HG03342 (cell line): ENCODE data around the gene ECE1.
"Not testable (repeated sequence)": the region's sequence is repeated elsewhere in the genome, so short reads cannot be mapped to it uniquely, and the experiment has no call there.

Experiments
- ATAC-seq: cut with Tn5 transposase; IDR thresholded peaks from one replicate; pipeline ENCODE4 v1.9.1; 2021; ENCODE audit warnings: mild to moderate bottlenecking, moderate library complexity; ENCODE audit not compliant: unreplicated experiment

ECE1 gene

DNA sequence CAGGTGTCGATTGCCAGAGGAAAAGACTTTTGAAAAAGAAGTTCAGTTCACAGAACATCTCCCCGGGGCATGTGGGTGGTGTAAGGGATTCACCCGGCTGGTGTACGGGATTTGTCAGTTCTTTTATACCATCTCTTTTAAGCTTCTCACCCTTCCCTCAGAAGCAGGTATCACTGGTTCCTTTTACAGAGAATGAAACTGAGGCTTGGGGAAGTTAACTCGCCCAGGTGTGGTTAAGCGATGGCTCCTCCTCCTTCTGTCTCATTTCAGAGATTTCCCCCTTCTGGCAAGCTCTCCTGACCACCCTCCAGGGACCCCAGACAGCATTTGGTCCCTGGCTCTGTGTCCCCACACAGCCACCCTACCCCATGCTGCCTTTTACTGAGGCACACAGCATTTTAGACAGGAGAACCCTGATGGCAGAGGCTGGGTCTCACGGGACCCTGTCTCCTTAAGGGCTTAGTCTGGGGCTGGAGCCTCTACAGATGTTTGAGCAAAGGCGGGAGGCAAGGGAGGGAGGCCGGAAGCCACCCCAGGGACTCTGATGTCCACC, 2.8 kb upstream of the ECE1 start:
- peak; percentile 33 for ATAC-seq

DNA sequence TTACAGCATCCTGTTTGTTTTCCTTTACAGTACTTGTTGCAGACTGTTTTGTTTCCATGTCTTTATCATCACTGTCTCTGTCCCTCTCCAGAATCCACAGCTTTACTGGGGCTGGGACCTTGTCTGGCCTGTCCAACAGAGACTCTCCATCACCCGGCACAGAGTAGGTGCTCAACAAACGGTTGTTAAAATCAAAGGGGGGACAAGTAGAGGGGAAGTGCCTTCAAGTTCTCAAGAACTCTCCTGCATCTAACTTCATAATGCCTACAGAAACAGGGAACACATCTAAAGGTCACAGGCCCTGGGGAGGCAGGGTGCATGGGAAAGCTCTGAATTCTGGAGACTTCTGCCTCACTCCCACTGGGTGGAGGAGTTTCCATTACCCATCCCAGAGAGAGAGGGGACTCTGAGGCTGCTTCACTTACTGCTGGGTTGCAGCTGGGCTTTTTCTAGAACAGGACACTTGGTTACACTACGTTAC, 2.3 kb upstream of the ECE1 start:
- no peak for ATAC-seq

DNA sequence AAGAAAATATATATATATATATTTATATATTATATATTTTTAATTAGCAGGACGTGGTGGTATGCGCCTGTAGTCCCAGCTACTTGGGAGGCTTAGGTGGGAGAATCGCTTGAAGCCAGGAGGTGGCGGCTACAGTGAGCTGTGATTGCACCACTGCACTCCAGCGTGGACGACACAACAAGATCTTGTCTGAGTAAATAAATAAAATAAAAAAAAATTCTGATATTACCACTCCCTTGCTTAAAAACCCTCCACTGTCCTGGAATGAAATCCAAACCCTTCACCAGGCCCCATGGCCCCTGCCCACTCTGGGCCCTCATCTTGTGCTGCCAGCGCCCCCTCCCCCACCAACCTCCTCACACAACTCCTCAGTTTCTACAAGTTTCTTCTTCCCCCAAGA, 1.7 kb upstream of the ECE1 start:
- ATAC-seq: no peak

DNA sequence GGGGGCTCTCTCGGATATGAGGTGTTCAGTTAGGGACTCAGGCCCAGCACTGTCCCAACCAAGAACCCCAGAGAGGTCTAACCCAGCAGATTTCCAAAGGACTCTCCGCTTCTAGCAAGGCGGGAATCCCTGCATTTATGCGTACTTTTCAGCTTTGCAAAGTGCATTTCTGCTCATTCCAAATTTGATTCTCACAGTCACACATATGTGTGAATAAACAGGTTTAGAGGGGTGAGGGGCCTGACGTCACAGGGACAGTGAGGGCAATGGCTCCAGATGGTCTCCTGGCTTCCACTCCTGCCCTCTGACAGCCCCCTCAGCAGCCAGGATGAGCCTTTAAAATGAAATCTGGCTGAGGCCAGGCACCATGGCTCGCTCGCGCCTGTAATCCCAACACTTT, 921 bp upstream of the ECE1 start:
- no peak for ATAC-seq

DNA sequence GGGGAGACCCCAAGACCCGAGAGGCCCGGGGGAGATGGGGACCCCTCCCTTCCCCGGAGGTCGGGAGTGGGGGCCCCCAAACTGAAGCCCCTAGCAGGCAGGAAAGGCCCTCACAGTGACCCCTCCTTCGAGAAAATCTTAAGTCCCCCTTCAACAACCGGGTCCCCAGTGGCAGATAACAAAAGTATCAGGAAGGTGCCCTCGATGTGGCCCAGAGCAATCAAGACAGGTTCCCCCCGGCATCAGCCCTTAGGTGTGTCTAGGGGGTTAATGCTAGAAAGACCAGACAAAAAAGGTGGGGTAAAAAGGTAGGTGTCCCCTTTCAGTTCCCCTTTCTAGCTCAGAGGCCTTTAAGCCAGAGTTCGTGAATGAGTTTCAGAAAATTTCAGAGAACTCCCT, 282 bp upstream of the ECE1 start:
- ATAC-seq: no peak

DNA sequence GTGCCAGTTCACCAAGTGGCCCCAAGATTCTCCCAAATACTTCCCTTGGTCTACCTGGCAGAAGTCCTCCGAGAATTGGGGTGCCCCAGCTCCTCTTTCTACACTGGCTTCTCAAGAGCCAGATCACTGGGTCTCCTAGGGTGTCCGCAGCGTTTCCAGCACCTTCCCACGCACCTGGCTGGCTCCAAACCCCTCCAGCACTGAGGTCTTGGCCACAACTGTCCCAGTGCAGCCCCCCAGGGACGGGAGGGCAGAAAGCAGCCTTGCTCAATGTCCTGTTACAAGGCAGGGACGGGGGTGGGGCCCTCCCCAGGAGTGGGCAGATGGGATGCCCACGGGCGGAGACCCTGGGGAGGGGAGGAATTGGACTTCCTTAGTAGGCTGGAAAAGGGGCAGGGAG, 1.1 kb downstream of the ECE1 start:
- ATAC-seq: no peak

DNA sequence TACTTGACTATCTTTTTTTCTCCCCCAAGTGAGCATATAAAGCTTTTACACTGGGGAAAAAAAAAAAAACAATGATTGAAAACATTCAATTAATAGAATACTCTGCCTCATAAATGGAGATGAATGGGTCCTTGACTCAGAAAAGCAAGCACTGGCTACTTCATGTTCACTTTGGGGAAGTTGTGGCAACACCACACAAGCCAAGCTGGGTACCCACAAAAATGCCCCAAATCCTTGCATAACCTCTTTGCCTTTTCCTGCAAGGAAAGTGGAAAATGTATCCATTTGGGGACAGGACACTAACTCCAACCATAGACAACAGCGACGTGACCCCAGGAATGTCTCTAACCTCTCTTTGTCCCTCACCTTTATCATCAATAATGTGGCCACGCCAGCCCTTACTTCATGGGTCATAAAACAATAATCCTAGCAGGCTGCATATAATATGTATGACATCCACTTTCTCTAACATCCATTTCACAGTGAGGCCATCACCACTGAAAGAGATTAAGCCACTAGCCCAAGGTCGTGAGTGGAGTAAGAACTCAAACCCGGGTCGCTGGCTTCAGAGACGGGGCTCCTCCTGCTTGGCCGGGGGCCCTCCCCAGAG, 2.3 kb downstream of the ECE1 start:
- ATAC-seq: no peak

DNA sequence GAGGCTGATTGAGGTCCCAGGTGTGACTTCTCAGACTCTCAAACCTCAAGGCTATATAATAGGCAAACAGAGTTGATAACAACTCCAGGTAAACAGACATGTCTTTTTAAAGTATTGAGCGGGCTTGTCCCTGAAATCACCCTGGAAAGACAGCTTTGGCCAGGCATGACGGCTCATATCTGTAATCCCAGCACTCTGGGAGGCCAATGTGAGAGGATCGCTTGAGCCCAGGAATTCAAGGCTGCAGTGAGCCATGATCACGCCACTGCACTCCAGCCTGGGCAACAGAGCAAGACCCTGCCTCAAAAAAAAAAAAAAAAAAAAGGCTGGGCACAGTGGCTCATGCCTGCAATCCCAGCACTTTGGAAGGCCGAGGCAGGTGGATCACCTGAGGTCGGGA, 4.9 kb downstream of the ECE1 start:
- not testable (repeated sequence) for ATAC-seq

DNA sequence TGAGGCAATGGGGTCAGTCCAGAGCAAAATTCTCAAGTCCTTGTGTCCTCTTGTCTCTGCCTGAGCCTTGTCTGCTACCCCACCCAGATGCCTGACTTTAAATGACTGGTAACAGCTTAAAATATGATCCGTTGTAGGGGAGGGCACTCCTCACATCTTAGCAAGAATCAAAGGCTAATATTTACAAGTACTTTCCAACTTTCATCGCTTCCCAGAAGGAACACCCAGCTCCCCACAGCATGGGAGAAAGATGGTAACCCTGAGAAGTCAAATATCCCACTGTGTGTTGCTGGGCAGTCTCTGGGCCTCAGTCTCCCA, 5.2 kb downstream of the ECE1 start:
- no peak for ATAC-seq

DNA sequence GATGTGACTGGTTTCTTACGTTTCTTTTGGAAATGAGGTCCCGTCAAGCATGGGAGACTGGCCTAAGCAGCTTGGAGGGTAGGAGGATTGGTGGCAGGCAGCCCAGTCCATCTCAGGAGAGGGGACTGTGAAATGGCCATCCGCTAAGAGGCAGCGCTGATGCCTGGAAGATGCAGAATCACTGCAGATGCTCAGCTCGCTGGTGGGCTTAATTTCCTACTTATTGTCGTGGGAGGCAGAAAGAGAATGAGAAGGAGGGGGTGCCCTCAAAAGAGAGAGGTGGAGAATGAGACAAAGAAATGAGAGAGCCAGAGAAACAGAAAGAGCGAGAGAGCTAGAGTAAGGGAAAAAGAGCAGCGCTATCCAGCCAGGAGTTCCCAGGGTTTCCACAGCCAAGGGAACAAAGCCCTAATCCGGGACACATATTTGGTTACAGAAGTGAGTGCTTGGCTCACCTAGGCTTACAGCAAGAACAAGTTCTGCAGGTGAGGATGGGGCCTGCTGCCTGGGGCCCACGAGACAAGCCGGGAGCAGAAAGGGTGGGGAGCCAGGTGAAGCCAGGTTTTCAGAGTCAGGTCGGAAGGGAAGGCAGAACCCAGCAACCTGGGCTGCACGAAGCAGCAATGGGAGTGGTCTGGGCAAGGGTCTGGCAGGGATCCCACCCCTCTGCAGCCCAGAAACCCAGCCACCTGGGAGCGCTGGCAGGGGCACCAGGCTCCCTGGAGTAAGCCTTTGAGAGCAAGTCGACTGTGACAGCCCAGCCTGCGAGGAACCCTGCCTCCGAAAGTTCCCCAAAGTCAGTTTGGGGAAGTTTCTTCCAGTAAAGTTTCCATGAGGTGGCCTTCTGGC, 5.8 kb downstream of the ECE1 start:
- ATAC-seq: no peak

DNA sequence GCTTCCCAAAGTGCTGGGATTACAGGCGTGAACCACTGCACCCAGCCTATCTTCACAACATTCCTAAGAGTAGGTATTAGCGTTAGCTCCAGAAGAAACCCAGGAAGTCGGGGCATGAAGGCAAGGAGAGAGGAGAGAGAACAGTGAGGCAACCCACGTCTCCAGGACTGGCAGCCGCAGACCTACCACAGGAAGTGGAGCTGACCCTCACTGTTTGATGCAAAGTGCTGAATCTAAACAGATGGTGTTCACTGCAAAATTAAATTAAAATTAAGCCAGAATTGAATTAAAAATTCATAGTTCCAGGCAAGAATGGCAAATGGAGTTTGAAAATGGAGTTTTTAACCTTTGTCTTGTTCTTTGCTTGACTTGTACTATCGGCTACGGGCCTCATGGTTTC, 6.7 kb downstream of the ECE1 start:
- no peak for ATAC-seq

DNA sequence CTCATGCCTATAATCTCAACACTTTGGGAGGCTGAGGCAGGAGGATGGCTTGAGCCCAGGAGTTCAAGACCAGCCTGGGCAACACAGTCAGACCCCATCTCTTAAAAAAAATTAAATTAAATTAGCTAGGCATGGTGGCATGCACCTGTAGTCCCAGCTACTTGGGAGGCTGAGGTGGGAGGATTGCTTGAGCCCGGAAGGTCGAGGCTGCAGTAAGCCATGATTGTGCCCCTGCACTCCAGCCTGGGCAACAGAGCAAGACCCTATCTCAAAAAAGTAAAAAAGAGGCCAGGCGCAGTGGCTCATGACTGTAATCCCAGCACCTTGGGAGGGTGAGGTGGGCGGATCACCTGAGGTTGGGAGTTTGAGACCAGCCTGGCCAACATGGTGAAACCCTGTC, 8.2 kb downstream of the ECE1 start:
- ATAC-seq: not testable (repeated sequence)

DNA sequence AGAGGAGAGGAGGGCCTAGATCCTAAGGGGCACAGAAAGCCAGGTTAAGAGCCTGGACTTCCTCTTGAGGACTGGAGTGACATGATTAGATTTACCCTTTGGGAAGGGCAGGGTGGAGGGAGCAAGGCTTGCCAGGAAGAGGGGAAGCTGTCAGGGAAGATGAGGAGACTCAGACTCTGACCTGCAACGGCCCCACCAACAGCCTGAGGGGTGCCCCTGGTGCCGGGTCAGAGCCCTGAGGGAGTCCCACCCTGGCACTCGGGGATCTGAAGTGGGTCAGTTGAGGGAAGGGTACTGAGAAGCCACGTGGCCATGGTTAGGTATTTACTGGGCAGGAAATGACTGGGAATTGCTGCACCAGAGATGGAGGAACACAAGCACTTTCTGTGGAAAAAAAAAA, 9.8 kb downstream of the ECE1 start:
- ATAC-seq: no peak

DNA sequence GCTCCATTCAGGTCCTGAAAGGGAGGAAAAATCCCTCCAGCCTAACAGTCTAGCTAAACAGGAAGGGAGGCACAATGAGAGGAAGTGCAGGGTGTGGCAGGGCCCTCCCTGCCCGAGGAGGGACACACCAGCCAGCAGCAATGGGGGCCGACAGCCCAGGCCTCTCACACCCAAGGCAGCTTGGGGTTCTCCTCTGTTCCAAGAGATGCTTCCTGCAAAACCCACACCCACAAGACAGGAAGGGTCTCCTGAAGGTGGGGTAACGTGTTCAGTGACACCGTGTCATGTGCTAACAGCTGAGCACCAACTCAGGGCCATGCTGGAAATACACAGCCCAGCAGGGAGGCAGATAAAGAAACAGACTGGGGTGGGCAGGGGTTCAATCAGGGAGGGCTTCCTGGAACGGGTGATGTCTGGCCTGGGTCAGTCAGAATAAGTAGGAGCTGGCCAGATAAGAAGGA, 10.2 kb downstream of the ECE1 start:
- no peak for ATAC-seq

DNA sequence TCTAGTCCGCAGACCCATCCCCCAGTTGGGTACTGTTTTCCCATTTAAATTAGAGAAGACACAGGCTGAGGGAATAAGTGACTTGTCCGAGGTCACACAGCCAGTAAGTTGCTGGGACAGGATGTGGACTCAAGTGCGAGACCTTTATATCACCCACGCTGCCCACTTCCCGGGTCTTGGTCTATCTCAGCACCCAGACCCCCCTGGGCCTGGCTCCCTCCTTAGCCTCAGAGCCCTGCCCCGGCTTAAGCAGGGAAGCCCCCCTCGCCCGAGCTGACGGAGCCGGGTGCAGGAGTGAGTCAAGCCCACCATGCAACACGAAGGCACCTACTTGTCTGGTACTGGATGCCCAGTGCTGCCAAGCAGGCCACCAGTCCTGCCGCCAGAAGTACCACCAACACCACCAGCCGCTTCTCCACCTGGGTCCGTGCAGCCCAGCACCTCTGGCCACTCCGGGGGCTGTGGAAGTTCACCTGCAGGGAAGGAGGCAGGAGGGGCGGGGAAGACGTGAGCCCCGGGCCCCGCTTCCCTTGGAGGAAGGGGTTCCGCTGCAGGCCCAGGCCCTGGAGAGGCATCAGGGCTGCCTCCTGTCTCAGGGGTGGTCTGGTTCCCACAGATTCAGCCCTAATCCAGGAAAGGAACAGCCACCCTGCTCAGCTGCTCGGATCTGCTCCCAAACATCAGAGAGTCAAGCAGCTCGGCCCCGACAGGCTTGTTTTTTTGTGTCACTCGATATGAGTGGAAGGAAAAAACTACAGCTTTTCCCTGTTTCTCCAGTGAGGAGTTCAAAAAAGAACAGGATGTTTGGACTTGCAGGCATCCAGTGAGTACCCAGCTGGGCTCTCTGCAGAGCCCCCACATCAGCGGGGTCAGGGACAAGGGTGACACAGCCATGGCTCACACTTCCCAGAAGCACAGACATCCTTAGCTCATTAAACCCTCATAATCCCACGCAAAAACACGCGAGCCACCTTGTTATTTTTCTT, 11.1 kb downstream of the ECE1 start:
- no peak for ATAC-seq

DNA sequence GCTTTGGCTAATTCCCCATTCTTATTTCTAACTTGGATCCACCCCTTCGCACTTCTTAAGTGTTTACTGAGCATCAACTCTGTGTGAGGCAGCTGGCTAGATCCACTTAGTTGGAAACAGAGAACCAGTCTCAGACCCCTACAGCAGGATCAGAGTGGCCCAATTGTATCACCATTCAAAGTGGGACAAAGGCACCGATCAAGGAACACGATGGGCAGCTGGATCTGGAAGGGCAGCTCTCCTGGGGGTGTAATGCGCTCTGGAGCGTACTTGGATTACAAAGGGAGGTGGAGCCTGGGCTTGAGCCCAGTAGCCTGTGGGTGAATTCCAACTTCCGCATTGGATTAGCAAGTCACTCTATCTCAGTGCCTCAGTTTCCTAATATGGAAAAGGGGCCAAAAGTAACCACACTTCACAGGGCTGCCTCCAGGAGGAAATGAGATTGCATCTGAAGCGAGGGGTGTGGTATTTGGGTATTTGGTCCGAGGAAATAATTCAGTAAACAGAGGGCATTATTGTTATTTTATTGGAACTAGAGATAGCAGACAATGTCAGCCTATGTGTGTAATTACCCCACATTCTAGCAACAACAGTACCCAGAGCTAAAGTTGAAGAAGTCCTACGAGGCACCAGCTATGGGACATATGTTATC, 11.9 kb downstream of the ECE1 start:
- no peak for ATAC-seq

DNA sequence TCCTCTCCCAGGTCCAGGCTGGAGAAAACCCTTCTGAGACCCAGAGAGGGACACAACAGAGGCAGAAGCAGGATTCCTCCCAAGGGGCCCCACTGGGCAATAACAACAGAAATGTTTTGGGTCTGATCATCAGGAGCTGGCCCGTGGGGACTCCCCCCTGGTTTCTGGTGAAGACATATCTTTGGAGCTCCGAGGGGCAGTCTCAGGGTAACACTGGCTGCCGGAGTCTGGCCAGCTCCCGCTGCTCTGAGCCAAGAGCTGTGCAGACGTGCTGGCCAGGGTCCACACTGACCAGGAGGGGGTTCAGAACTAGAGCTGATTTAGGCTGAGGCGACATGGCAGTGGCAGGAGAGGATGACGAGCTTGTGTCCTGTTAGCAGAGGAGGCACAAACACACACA, 13.1 kb downstream of the ECE1 start:
- ATAC-seq: no peak

DNA sequence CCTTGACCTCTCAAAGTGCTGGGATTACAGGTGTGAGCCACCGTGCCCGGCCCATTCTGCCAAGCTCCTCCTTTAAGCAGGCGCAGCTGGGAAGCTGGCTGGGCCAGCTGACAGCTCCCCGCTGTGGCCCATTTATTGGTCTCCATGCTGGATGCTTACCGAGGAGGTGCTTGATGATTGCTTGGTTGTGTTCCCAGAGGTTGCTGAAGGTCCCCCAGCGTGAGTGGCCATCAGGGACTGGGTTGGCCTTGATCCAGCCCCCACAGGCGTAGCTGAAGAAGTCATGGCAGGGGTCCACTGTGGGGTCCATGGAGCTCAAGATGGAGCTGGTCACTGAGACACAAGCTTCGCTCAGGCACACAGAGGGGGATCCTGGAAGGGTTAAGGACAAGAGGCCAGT, 17.7 kb downstream of the ECE1 start:
- ATAC-seq: no peak

DNA sequence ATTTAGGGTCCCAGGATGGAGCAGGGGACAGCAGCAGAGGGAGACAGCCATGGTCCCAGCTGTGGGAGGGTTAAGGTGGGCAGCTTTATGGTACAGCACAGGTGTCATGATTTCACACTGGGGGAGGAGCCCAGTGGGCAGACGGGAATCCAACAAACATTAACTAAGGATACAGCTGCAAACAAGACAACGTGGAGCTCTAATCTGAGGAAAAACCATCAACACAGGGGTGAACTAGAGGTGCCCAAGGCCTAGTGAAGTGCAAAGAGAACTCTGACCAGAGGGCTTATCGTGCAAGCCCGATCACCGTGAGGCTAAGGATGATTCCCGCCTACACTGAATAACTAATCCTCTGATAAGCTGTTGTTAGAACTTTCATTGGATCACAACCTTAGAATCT, 18.7 kb downstream of the ECE1 start:
- ATAC-seq: no peak

DNA sequence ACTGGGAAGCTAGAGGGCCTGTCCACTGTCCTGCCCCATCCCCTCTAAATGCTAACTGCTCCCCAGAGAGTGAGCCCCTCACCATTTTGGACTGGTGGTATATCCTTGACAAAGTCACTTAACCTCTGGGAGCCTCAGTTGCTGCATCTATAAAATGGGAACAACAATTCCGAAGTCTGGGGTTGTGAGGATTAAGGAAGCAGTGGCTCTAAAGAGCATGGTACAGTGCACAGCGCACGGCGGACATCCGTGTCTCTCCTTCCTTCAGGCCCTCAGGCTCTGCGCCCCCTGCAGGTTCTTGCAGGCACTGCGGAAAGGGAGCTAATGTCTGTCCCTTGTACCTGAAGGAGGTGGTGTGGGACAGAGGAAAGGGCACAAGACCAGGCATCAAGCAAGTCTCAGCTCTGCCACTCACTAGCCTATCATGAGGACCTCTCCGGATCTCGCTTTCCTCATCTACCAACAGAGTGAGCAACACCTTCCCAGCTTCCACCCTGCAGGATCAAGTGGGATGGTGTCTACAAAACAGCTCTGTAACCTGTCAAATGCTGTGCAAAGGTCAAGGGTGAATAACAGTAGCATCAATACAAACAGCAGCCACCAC, 20.1 kb downstream of the ECE1 start:
- no peak for ATAC-seq
